ENCODE measurements around the gene PRDM2. TPM values are rescaled to one million over a fixed set of nuclear protein-coding genes. Genes with fewer than 3 reads are reported as not detected.

The PRDM2 gene
- total RNA-seq, 1 donor from 2014 or later: 12.5 TPM

DNA sequence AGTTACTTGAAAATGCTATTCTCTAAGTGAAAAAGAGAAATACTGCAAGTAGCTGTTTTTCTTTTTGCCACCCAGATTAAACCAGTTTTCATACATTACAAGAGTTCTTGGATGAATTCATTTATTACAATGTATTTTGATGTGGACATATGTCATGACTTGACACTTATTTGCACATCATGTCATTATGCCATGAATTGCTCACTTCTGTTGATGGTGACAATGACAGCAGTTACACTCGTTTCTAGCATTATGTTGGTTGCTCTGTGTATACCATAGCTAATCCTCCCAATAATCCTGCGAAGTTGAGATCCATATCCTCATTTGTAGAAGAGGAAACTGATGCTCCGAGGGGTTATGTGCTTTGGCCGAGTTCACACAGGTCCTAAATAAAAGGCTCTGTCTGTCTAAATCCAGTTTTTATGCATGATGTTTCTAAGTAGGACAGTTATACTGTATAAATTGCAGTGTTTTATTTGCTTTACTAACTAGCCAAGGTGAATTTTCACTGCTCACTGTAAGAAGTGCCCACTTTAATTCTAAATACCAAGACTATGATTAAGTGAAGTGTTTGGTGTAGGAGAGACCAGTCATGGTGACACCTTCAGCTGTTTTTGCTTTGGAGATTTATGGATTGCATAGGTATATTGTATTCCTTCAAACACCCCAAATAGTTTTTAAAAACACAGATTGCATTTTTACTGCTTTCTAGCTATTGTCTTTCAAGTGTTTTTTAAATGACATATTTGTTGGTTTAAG, 56.7 kb downstream of the PRDM2 start:
- no peak for DNase-seq (ENCODE audit: low read depth)
- TF ChIP-seq, protein P1, sequence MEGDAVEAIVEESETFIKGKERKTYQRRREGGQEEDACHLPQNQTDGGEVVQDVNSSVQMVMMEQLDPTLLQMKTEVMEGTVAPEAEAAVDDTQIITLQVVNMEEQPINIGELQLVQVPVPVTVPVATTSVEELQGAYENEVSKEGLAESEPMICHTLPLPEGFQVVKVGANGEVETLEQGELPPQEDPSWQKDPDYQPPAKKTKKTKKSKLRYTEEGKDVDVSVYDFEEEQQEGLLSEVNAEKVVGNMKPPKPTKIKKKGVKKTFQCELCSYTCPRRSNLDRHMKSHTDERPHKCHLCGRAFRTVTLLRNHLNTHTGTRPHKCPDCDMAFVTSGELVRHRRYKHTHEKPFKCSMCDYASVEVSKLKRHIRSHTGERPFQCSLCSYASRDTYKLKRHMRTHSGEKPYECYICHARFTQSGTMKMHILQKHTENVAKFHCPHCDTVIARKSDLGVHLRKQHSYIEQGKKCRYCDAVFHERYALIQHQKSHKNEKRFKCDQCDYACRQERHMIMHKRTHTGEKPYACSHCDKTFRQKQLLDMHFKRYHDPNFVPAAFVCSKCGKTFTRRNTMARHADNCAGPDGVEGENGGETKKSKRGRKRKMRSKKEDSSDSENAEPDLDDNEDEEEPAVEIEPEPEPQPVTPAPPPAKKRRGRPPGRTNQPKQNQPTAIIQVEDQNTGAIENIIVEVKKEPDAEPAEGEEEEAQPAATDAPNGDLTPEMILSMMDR (conservative IDR thresholded peaks at IDR 0.05; ENCODE audit: low read depth, low read length): no peak
- no peak overlapping the region for H3K4me3 ChIP-seq (ENCODE audit: low read depth, low read length)

DNA sequence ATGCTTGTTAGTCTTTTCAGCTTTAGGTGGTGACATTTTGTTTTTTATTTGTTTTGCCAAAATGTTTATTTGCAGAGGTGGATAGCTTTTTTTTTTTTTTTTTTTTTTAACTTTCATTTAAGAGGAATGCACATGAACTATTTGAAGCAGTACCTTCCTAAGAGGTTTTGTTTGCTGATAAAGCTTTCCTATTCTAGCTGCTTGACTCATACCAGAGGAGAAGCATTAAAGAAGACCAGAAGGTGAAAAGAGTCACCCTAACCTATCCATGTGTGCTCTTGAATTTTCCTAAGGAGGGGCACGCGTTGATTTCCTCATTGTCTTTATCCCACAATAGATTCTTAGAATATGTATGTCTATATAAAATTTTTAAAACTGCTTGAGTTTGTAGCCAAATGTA, 57.7 kb downstream of the PRDM2 start:
- no peak overlapping the region for H3K4me3 ChIP-seq (ENCODE audit: low read depth, low read length)
- DNase-seq (ENCODE audit: low read depth): no peak
- TF ChIP-seq, protein P1 (conservative IDR thresholded peaks at IDR 0.05; ENCODE audit: low read depth, low read length): no peak

DNA sequence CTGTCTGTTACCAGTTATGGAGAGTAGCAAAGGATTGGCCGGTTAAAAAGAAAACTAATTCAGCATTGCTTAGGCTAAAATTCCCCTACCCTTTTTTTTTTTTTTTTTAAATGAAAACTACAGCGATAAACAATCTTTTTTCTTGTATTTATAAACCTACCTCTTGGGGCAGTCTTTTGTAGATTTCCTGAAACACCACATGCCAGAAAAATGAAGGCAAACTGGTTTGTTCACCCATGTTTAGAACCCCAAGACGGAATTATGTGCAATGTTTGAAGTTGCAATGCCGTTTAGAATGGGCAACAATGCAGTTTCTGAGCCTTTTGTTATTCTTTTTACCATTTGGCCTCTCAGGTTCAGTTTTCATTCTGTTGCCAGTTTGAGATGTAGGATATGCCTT, 59.1 kb downstream of the PRDM2 start:
- no peak overlapping the region for H3K4me3 ChIP-seq (ENCODE audit: low read depth, low read length)
- DNase-seq (ENCODE audit: low read depth): no peak
- TF ChIP-seq, protein P1 (conservative IDR thresholded peaks at IDR 0.05; ENCODE audit: low read depth, low read length): no peak

DNA sequence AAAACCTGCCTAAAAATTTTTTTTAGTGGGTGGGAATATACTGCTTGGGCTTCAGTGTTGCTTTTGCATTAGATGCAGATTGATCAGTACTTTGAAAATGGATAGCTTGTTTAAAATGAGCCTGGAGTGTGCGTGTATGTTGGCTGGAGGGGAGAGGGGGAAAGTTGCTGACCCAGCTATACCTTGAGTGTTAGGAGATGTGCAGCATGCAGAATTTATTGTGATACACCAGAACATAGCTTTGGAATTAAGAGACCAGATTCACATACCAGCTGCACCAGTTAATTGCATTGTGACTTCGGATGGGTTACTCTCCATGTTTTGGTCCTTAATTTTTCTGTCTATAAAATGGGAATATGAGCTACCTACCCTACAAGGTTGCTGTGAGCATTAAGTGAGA, 60.4 kb downstream of the PRDM2 start:
- H3K4me3 ChIP-seq (ENCODE audit: low read depth, low read length): no peak overlapping the region
- no peak for DNase-seq (ENCODE audit: low read depth)
- TF ChIP-seq, protein P1 (conservative IDR thresholded peaks at IDR 0.05; ENCODE audit: low read depth, low read length): no peak

DNA sequence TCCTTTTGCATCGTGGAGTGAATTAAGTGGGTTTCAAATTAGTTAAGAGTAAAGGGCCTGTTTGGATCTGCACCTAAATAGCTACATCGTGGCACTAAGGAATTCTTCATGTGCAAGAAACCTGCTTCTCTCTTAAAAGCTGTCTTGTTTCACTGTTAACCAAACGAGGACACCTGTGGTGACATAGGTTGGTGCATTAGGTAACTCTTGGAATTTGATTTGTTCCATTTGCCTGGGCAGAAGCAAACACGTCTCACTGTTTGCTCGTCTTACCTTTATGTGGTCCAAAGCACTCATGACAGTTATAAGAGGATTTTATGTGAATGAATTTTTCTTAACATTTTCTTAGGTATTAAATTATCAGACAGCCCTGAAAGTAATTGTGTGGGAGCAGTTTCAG, 60.9 kb downstream of the PRDM2 start:
- no peak overlapping the region for H3K4me3 ChIP-seq (ENCODE audit: low read depth, low read length)
- TF ChIP-seq, protein P1 (conservative IDR thresholded peaks at IDR 0.05; ENCODE audit: low read depth, low read length): no peak
- DNase-seq (ENCODE audit: low read depth): no peak

DNA sequence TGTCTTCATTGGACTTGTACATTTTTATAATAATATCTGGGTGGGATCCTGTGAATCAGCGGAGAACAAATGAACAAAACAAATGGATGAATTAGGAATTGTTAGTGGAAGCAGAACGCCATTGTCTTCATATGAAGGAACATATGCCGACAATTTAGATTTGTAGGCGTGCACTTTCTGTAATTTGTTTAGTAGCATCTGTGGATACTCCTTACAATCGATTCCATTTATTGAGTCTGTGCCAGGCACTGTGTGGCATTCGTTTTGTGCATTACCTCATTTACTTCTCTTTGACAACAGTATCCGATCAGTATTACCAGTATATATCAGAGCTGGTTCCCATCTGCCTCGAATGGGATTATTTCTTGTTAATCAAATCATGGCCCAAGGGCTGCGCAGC, 61.9 kb downstream of the PRDM2 start:
- no peak for DNase-seq (ENCODE audit: low read depth)
- no peak overlapping the region for H3K4me3 ChIP-seq (ENCODE audit: low read depth, low read length)
- TF ChIP-seq, protein P1 (conservative IDR thresholded peaks at IDR 0.05; ENCODE audit: low read depth, low read length): no peak

DNA sequence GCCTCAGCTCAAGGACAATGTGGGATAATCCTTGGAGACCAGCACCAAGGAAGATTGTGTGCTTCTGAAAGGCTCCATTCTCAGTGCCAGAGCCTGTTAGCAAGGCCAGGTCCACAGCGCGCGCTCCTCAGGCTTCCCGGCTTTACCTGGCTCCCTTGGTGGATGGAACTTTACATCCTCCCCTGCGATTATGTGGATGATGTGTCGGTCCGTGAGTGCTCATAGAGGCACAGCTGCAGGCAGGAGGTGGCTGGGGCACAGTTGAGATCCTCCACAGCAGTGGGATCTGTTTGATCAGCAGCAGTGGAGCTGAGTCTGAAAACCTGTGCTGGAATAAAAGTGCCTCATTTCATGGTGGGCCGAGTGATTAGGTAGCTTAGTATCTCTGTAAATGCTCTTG, 62.7 kb downstream of the PRDM2 start:
- TF ChIP-seq, protein P1 (conservative IDR thresholded peaks at IDR 0.05; ENCODE audit: low read depth, low read length): no peak
- DNase-seq (ENCODE audit: low read depth): no peak
- H3K4me3 ChIP-seq (ENCODE audit: low read depth, low read length): no peak overlapping the region
